Endodermal cell (in vitro differentiated cells): ENCODE results near the gene AMMECR1. TPM values are rescaled to one million over a fixed set of nuclear protein-coding genes. Genes with fewer than 3 reads are reported as not detected.

Source experiments
- DNase-seq: peaks from one replicate; pipeline ENCODE4 v3.0.0-alpha.2; 2017
- H3K27ac ChIP-seq: 2 replicates; pipeline ENCODE4 v1.5.1; 2013; ENCODE audit warnings: mild to moderate bottlenecking, low read depth, low read length, moderate library complexity
- H3K27me3 ChIP-seq: 2 replicates; pipeline ENCODE4 v1.6.1; 2013; ENCODE audit warnings: mild to moderate bottlenecking, low read length, moderate library complexity; ENCODE audit not compliant: insufficient read depth, control insufficient read depth, poor library complexity, severe bottlenecking
- H3K36me3 ChIP-seq: 2 replicates; pipeline ENCODE4 v1.7.0; 2013; ENCODE audit warnings: mild to moderate bottlenecking, low read length, moderate library complexity; ENCODE audit not compliant: control insufficient read depth, insufficient read depth
- H3K4me1 ChIP-seq: one replicate; pipeline ENCODE4 v1.7.0; 2013; ENCODE audit warnings: low read length; ENCODE audit not compliant: control insufficient read depth, insufficient read depth
- H3K4me3 ChIP-seq: 2 replicates; pipeline ENCODE4 v1.5.1; 2013; ENCODE audit warnings: mild to moderate bottlenecking, low read length, moderate library complexity
- H3K9ac ChIP-seq: 2 replicates; pipeline ENCODE4 v1.6.1; 2013; ENCODE audit warnings: mild to moderate bottlenecking, low read length, moderate library complexity; ENCODE audit not compliant: poor library complexity, severe bottlenecking; ENCODE audit errors: extremely low read depth
- H3K9me3 ChIP-seq: 2 replicates; pipeline ENCODE4 v1.6.1; 2013; ENCODE audit warnings: mild to moderate bottlenecking, low read length, moderate library complexity; ENCODE audit not compliant: control insufficient read depth
- H3K27ac Mint-ChIP-seq: 2 replicates; pipeline ENCODE4 v1.8.0; 2020; ENCODE audit warnings: mixed read lengths
- H3K27me3 Mint-ChIP-seq: 2 replicates; pipeline ENCODE4 v1.8.0; 2021; ENCODE audit warnings: mild to moderate bottlenecking, mixed read lengths; ENCODE audit not compliant: insufficient read depth
- H3K36me3 Mint-ChIP-seq: 2 replicates; pipeline ENCODE4 v1.8.0; 2020; ENCODE audit warnings: low read depth, mixed read lengths
- H3K4me1 Mint-ChIP-seq: 2 replicates; pipeline ENCODE4 v1.8.0; 2020; ENCODE audit warnings: mixed read lengths
- H3K4me3 Mint-ChIP-seq: 2 replicates; pipeline ENCODE4 v1.8.0; 2020; ENCODE audit warnings: mild to moderate bottlenecking, moderate library complexity, mixed read lengths
- H3K9me3 Mint-ChIP-seq: 2 replicates; pipeline ENCODE4 v1.8.0; 2020; ENCODE audit warnings: mild to moderate bottlenecking, mixed read lengths
- CTCF ChIP-seq: fragments of 200-600 bp; sonication (generic); conservative IDR thresholded peaks from 2 replicates; pipeline ENCODE4 v1.5.0; 2021; ENCODE audit warnings: antibody characterized with exemption, mild to moderate bottlenecking
- WGBS, 2 experiments: methylation state at CpG; one replicate each; pipeline versions ENCODE4 v1.1.5 to v1.1.7; 2013; ENCODE audit warnings: missing lambda C conversion rate in 2 of 2, mixed read lengths in 1 of 2; ENCODE audit not compliant: insufficient coverage in 1 of 2, insufficient read length in 1 of 2; 5-methylcytosine and 5-hydroxymethylcytosine counted together
- total RNA-seq, 2 donors: library from RNA; stranded (reverse); fragmentation: NEBNext Ultra II Directional in 1 of 2; extraction: Animal tissue kit (Norgen Biotek cat#: 25700) in 1 of 2; gene quantifications; 2 replicates in 1 of 2; 3 replicates in 1 of 2; pipeline ENCODE4 v1.2.1, GENCODE V29; 2021

AMMECR1 gene
- total RNA-seq, 2 donors from 2014 or later, result 26.8 to 62.2 TPM

DNA sequence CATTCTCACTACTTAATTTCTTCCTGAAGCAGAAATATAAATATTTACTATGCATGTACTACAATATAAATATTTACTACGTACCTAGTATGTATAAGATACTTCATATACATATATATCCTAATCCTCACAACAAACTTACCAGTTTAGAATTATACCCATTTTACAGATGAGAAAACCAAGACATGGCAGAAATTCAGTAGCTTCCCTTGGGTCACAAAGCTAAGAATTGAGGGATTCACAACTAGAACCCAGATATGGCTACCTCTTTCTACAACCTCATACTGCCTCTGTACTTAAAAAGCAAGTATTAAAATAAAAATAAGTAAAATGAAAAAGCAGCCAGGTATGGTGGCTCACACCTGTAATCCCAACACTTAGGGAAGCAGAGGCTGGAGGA lies 65.9 kb downstream of the AMMECR1 start:
- no peak for TF ChIP-seq CTCF
- H3K27ac Mint-ChIP-seq, result no peak overlapping the region
- WGBS, 2 experiments, result no CpG with 5 or more reads among the region's 1 CpG

DNA sequence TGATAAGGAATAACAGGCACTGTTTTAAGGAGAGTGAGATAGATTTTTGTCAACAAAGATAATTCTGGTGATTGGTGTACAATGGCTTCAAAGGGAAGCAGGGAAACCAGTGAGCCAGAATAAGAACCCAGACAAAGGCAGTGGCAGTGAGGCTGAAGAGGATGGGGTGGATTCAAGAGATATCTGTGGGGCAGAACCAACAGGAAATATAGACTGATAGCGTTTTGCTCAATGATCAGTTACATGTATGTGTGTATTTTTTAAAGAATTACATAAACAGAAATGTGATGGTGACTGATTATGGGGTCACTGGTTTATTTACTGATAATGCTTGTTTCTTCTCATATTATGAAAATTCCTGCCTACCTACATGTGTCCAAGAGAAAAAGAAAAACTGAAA lies 66.4 kb downstream of the AMMECR1 start:
- Mint-ChIP-seq H3K27ac (peak overlapping the region; percentile 15), H3K9me3 (no peaks in the 10 kb centered on the region), H3K4me3 (no peak overlapping the region), H3K27me3 (no peaks in the 10 kb centered on the region), H3K4me1 (peaks cover 24% of the 10 kb centered on the region), H3K36me3 (no peaks in the 10 kb centered on the region)
- no peak for TF ChIP-seq CTCF
- DNase-seq, result no peak
- Histone ChIP-seq H3K27ac (no peak overlapping the region), H3K27me3 (no peaks in the 10 kb centered on the region), H3K36me3 (no peaks in the 10 kb centered on the region), H3K9ac (no peak overlapping the region), H3K4me3 (no peak overlapping the region), H3K9me3 (no peaks in the 10 kb centered on the region), H3K4me1 (no peaks in the 10 kb centered on the region)
- WGBS, 2 experiments, result no CpG with 5 or more reads among the region's 1 CpG

More for the DNA sequence above, 65.9 kb downstream of the AMMECR1 start:
- no peaks in the 10 kb centered on the region for H3K27me3 Mint-ChIP-seq
- H3K36me3 ChIP-seq, result no peaks in the 10 kb centered on the region
- no peak for DNase-seq
- no peaks in the 10 kb centered on the region for H3K27me3 ChIP-seq
- peaks cover 20% of the 10 kb centered on the region for H3K4me1 Mint-ChIP-seq
- no peaks in the 10 kb centered on the region for H3K36me3 Mint-ChIP-seq
- H3K9me3 Mint-ChIP-seq, result no peaks in the 10 kb centered on the region
- H3K4me1 ChIP-seq, result no peaks in the 10 kb centered on the region
- no peak overlapping the region for H3K27ac ChIP-seq
- no peaks in the 10 kb centered on the region for H3K9me3 ChIP-seq
- no peak overlapping the region for H3K4me3 Mint-ChIP-seq
- no peak overlapping the region for H3K4me3 ChIP-seq
- no peak overlapping the region for H3K9ac ChIP-seq

DNA sequence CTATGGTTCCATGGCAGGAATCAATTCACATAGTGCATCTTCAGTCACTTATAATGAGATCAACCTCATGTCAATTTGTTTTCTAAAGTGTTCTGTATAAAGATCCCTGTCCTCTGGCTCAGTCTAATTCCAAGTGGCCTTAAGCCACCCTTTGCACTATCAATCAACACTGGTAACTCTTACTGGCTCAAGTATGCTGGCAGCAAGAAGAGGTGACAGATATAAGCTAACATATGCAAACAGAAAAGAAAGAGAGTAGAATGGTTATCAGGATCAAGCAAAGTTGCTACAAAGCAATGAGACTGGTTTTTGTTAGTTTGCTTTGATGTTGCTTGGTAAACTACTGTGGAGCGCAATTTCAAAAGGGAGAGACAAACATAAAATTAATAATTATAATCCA lies 67.0 kb downstream of the AMMECR1 start:
- Histone ChIP-seq H3K27me3 (no peaks in the 10 kb centered on the region), H3K4me3 (no peak overlapping the region), H3K4me1 (no peaks in the 10 kb centered on the region), H3K36me3 (no peaks in the 10 kb centered on the region), H3K27ac (no peak overlapping the region), H3K9ac (no peak overlapping the region), H3K9me3 (no peaks in the 10 kb centered on the region)
- no peak for DNase-seq
- no peak for TF ChIP-seq CTCF
- no CpG with 5 or more reads among the region's 1 CpG for WGBS, 2 experiments
- Mint-ChIP-seq H3K27ac (no peak overlapping the region), H3K4me3 (no peak overlapping the region), H3K27me3 (no peaks in the 10 kb centered on the region), H3K4me1 (peaks cover 28% of the 10 kb centered on the region), H3K36me3 (no peaks in the 10 kb centered on the region), H3K9me3 (no peaks in the 10 kb centered on the region)
